HG02763 (cell line): ENCODE results near the gene HVCN1.
A peak's percentile ranks its signal among the peaks of the same experiment; 100 is the strongest.
"Not testable (repeated sequence)": the region's sequence is repeated elsewhere in the genome, so short reads cannot be mapped to it uniquely, and the experiment has no call there.

Experiments used
- ATAC-seq: cut with Tn5 transposase; IDR thresholded peaks from one replicate; pipeline ENCODE4 v1.9.1; 2021; ENCODE audit warnings: mild to moderate bottlenecking, moderate library complexity; ENCODE audit not compliant: unreplicated experiment

HVCN1 gene

GRCh38 chr12:110688446-110689280 is at the start of gene HVCN1:
HVCN1 (minus strand) TSS chr12:110689115; CDS start chr12:110683245, 5,870 bp downstream.
- ATAC-seq: peak; percentile 33

GRCh38 chr12:110737532-110737931 is 48.6 kb upstream of the HVCN1 start:
- no peak for ATAC-seq

- ATAC-seq: not testable (repeated sequence)
Measured at GRCh38 chr12:110737016-110737415, 48.1 kb upstream of the HVCN1 start.

GRCh38 chr12:110733900-110734299 is 45.0 kb upstream of the HVCN1 start:
- no peak for ATAC-seq

- no peak for ATAC-seq
Measured at GRCh38 chr12:110733089-110733715, 44.3 kb upstream of the HVCN1 start.

- no peak for ATAC-seq
Measured at GRCh38 chr12:110732572-110732971, 43.7 kb upstream of the HVCN1 start.

GRCh38 chr12:110731479-110731878 is 42.6 kb upstream of the HVCN1 start:
- ATAC-seq: no peak

- ATAC-seq: no peak
Measured at GRCh38 chr12:110728628-110729027, 39.7 kb upstream of the HVCN1 start.

GRCh38 chr12:110726708-110727369 is 37.9 kb upstream of the HVCN1 start:
- ATAC-seq: no peak

- ATAC-seq: no peak
Measured at GRCh38 chr12:110726028-110726427, 37.1 kb upstream of the HVCN1 start.

- ATAC-seq: no peak
Measured at GRCh38 chr12:110725267-110725666, 36.4 kb upstream of the HVCN1 start.

GRCh38 chr12:110722892-110723291 is 34.0 kb upstream of the HVCN1 start:
- ATAC-seq: not testable (repeated sequence)

- no peak for ATAC-seq
Measured at GRCh38 chr12:110721570-110721969, 32.7 kb upstream of the HVCN1 start.

GRCh38 chr12:110720516-110720915 is 31.6 kb upstream of the HVCN1 start:
- no peak for ATAC-seq

- ATAC-seq: no peak
Measured at GRCh38 chr12:110718222-110718908, 29.4 kb upstream of the HVCN1 start.

GRCh38 chr12:110717037-110717436 is 28.1 kb upstream of the HVCN1 start:
- ATAC-seq: no peak

GRCh38 chr12:110708917-110709316 is 20.0 kb upstream of the HVCN1 start:
- no peak for ATAC-seq

GRCh38 chr12:110705309-110705708 is 16.4 kb upstream of the HVCN1 start:
- no peak for ATAC-seq

- no peak for ATAC-seq
Measured at GRCh38 chr12:110704750-110705149, 15.8 kb upstream of the HVCN1 start.

- no peak for ATAC-seq
Measured at GRCh38 chr12:110704231-110704630, 15.3 kb upstream of the HVCN1 start.

GRCh38 chr12:110702081-110702480 is 13.2 kb upstream of the HVCN1 start:
- ATAC-seq: no peak
